ENCODE data around the gene SIT1. TPM values are rescaled to one million over a fixed set of nuclear protein-coding genes. Genes with fewer than 3 reads are reported as not detected.

The SIT1 gene
- total and polyA plus RNA-seq, 2 experiments from 2014 or later = 13.2 to 14.7 TPM

- H2AFZ ChIP-seq = peak overlapping the region; percentile 97
- peak overlapping the region; percentile 81 for H3K4me3 Mint-ChIP-seq
- TF ChIP-seq, protein P1, sequence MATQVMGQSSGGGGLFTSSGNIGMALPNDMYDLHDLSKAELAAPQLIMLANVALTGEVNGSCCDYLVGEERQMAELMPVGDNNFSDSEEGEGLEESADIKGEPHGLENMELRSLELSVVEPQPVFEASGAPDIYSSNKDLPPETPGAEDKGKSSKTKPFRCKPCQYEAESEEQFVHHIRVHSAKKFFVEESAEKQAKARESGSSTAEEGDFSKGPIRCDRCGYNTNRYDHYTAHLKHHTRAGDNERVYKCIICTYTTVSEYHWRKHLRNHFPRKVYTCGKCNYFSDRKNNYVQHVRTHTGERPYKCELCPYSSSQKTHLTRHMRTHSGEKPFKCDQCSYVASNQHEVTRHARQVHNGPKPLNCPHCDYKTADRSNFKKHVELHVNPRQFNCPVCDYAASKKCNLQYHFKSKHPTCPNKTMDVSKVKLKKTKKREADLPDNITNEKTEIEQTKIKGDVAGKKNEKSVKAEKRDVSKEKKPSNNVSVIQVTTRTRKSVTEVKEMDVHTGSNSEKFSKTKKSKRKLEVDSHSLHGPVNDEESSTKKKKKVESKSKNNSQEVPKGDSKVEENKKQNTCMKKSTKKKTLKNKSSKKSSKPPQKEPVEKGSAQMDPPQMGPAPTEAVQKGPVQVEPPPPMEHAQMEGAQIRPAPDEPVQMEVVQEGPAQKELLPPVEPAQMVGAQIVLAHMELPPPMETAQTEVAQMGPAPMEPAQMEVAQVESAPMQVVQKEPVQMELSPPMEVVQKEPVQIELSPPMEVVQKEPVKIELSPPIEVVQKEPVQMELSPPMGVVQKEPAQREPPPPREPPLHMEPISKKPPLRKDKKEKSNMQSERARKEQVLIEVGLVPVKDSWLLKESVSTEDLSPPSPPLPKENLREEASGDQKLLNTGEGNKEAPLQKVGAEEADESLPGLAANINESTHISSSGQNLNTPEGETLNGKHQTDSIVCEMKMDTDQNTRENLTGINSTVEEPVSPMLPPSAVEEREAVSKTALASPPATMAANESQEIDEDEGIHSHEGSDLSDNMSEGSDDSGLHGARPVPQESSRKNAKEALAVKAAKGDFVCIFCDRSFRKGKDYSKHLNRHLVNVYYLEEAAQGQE (IDR thresholded peaks at IDR 0.05; ENCODE audit: unreplicated experiment) = no peak
- peaks cover 13% of the 10 kb centered on the region; the same call in 1 of the 2 replicates for H3F3A ChIP-seq (replicated peaks; ENCODE audit: low read depth)
- no peaks in the 10 kb centered on the region; the same call in 2 of the 3 replicates for H3K9me3 Mint-ChIP-seq
- H3K27me3 ChIP-seq (ENCODE audit: insufficient read depth) = no peaks in the 10 kb centered on the region
- no peaks in the 10 kb centered on the region for H4K20me1 ChIP-seq (replicated peaks; ENCODE audit: insufficient read depth)
- no peak for ATAC-seq
- H3K27ac ChIP-seq (ENCODE audit: low read depth) = no peak overlapping the region
- peaks cover 8% of the 10 kb centered on the region; the same call in 1 of the 2 replicates for H3K36me3 ChIP-seq (ENCODE audit: insufficient read depth)
- H3K4me2 ChIP-seq = peak overlapping the region; percentile 97
- peaks cover 33% of the 10 kb centered on the region for H3K4me1 Mint-ChIP-seq
- peak overlapping the region; percentile 90 for H3K4me3 ChIP-seq
- H3K27me3 Mint-ChIP-seq (ENCODE audit: insufficient read depth, low read depth, poor library complexity) = peaks cover 14% of the 10 kb centered on the region
- peaks cover 12% of the 10 kb centered on the region for H3K9me2 ChIP-seq (ENCODE audit: insufficient read depth)
- peaks cover 8% of the 10 kb centered on the region; the same call in 1 of the 2 replicates for H3K79me2 ChIP-seq (replicated peaks; ENCODE audit: insufficient read depth)
- H3K27ac Mint-ChIP-seq = peak overlapping the region; percentile 29
- peaks cover 15% of the 10 kb centered on the region for H3K4me1 ChIP-seq (ENCODE audit: insufficient read depth)
- DNase-seq (ENCODE audit: low spot score) = no peak
- peaks cover 28% of the 10 kb centered on the region for H3K36me3 Mint-ChIP-seq (ENCODE audit: low read depth)
These were observed 14.7 kb upstream of the SIT1 start for GRCh38 chr9:35665471-35665818.

DNA sequence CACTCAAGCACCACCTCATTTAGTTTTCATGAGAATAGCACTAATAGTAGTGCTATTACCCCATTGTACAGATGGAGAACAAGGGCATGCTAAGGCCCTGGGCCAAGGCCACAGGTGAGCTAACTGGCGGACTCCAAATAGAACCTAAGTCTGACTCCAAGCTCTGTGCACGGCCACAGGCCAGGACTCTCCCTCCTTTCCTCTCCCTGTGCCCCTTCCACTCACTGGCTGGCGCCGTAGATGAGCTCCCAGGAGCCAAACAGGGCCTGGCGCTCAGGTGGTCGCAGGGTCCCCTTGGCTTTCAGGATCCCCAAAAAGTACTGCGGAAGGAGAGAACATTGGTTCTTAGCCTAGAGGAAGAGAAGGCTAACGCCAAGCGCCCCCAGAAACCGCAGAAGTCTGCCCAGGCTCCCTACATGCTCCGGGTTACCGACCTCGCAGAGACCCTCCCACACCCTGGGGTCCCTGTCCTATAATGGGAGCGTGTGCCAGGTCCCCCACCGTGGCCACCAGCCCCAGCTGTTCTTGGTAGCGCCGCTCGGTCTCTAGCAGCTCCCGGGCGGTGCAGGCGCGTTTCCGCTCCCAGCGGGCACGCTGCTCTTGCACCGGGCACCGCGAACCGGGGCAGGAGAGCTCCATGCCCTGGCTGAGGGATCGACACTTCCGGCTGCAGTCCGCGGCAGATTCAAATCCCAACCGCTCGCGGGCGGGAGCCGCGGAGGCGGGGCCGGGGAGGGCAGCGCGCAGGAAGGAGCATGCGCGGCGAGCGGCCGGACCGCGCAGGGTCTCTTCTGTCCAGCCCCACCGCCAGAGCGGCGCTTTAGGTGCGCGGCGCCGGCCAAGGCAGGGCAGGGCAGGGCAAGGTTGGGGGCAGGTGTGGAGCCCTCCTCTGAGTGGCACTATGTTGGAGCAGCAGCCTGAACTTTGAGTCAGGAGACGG, 14.1 kb upstream of the SIT1 start, which contains the start of gene ARHGEF39:
Gene ARHGEF39, minus strand, starts transcription at position 665 of the 940 bp plus-strand sequence. Its CDS starts 26 bp downstream, at position 639.
- ATAC-seq (peak; percentile 97), DNase-seq (ENCODE audit: low spot score) (peak; percentile 97)
- H3K4me1 ChIP-seq (ENCODE audit: insufficient read depth) = peaks cover 15% of the 10 kb centered on the region
- H3K27ac ChIP-seq (ENCODE audit: low read depth) = peak within 1 kb of the TSS; percentile 79; the same call in 1 of the 2 replicates
- TF ChIP-seq JUNB (IDR thresholded peaks at IDR 0.05; ENCODE audit: unreplicated experiment) (no peak), POLR2AphosphoS5 (IDR thresholded peaks at IDR 0.05; ENCODE audit: low read depth) (peak; percentile 97)
- TF ChIP-seq, protein P2, sequence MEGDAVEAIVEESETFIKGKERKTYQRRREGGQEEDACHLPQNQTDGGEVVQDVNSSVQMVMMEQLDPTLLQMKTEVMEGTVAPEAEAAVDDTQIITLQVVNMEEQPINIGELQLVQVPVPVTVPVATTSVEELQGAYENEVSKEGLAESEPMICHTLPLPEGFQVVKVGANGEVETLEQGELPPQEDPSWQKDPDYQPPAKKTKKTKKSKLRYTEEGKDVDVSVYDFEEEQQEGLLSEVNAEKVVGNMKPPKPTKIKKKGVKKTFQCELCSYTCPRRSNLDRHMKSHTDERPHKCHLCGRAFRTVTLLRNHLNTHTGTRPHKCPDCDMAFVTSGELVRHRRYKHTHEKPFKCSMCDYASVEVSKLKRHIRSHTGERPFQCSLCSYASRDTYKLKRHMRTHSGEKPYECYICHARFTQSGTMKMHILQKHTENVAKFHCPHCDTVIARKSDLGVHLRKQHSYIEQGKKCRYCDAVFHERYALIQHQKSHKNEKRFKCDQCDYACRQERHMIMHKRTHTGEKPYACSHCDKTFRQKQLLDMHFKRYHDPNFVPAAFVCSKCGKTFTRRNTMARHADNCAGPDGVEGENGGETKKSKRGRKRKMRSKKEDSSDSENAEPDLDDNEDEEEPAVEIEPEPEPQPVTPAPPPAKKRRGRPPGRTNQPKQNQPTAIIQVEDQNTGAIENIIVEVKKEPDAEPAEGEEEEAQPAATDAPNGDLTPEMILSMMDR (conservative IDR thresholded peaks at IDR 0.05; ENCODE audit: low read depth in 2 of 2) = peak; percentile 34 to 79
- TF ChIP-seq, protein P3, sequence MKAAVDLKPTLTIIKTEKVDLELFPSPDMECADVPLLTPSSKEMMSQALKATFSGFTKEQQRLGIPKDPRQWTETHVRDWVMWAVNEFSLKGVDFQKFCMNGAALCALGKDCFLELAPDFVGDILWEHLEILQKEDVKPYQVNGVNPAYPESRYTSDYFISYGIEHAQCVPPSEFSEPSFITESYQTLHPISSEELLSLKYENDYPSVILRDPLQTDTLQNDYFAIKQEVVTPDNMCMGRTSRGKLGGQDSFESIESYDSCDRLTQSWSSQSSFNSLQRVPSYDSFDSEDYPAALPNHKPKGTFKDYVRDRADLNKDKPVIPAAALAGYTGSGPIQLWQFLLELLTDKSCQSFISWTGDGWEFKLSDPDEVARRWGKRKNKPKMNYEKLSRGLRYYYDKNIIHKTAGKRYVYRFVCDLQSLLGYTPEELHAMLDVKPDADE (IDR thresholded peaks at IDR 0.05) = peak; percentile 69; the same call in 1 of the 2 replicates
- no peaks in the 10 kb centered on the region for H4K20me1 ChIP-seq (replicated peaks; ENCODE audit: insufficient read depth)
- H3F3A ChIP-seq (replicated peaks; ENCODE audit: low read depth) = peaks cover 19% of the 10 kb centered on the region; the same call in 1 of the 2 replicates
- H3K36me3 ChIP-seq (ENCODE audit: insufficient read depth) = peaks cover 8% of the 10 kb centered on the region; the same call in 1 of the 2 replicates
- H3K4me3 ChIP-seq = peak within 1 kb of the TSS; percentile 90
- peak within 1 kb of the TSS; percentile 97 for H2AFZ ChIP-seq
- peak within 1 kb of the TSS; percentile 97 for H3K4me2 ChIP-seq
- Mint-ChIP-seq H3K36me3 (ENCODE audit: low read depth) (peaks cover 35% of the 10 kb centered on the region), H3K9me3 (no peaks in the 10 kb centered on the region; the same call in 2 of the 3 replicates), H3K27ac (peak within 1 kb of the TSS; percentile 75), H3K4me3 (peak within 1 kb of the TSS; percentile 81), H3K27me3 (ENCODE audit: insufficient read depth, low read depth, poor library complexity) (peaks cover 15% of the 10 kb centered on the region), H3K4me1 (peaks cover 37% of the 10 kb centered on the region)
- peaks cover 12% of the 10 kb centered on the region for H3K9me2 ChIP-seq (ENCODE audit: insufficient read depth)
- H3K79me2 ChIP-seq (replicated peaks; ENCODE audit: insufficient read depth) = peaks cover 8% of the 10 kb centered on the region; the same call in 1 of the 2 replicates
- H3K27me3 ChIP-seq (ENCODE audit: insufficient read depth) = no peaks in the 10 kb centered on the region

Measured in GM23338 (cell line).